Hepatic stellate cell (primary cell): ENCODE data around the gene AIP.
A peak's percentile ranks its signal among the peaks of the same experiment; 100 is the strongest.

Experiments
- DNase-seq: peaks from one replicate; pipeline ENCODE4 v3.0.0; 2011; ENCODE audit warnings: low spot score

The AIP gene

DNA sequence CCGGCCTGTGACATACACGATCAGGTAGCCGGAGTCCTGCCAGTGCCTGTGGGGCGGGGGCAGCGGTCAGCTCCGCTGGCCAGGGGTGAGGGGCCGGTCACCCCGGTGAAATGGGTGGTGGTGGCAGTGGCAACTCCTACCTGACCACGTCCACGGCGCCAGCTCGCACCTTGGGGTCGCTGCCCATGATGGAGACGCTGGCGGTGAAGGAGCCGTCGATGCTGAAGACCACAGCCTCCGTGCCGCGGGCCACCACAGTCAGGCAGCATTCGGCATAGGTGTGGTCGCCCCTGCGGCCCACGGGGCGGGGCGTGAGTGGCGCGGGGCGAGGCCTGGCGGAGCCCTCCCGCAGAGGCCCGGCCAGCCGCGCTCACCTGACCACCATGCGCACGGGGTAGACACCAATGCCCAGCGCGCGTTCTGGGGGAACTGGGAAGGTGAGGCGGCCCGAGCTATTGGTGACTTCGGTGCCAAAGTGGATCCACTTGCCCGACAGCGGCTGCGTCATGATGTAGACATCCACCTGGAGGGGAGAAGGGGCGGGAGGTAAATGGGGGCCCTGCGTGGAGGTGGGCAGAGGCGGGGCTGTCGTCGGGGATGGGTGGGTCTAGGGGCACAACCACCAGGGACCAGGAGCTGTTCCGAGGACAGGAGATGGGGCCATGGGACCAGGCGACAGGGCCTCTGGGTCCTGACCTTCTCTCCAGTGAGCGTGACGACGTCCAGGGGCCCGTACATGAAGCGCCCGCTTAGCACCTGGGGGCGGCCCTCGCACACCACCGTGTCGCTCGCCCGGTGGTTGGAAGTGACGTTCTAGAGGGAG, 10.9 kb downstream of the AIP start:
- DNase-seq: no peak

DNA sequence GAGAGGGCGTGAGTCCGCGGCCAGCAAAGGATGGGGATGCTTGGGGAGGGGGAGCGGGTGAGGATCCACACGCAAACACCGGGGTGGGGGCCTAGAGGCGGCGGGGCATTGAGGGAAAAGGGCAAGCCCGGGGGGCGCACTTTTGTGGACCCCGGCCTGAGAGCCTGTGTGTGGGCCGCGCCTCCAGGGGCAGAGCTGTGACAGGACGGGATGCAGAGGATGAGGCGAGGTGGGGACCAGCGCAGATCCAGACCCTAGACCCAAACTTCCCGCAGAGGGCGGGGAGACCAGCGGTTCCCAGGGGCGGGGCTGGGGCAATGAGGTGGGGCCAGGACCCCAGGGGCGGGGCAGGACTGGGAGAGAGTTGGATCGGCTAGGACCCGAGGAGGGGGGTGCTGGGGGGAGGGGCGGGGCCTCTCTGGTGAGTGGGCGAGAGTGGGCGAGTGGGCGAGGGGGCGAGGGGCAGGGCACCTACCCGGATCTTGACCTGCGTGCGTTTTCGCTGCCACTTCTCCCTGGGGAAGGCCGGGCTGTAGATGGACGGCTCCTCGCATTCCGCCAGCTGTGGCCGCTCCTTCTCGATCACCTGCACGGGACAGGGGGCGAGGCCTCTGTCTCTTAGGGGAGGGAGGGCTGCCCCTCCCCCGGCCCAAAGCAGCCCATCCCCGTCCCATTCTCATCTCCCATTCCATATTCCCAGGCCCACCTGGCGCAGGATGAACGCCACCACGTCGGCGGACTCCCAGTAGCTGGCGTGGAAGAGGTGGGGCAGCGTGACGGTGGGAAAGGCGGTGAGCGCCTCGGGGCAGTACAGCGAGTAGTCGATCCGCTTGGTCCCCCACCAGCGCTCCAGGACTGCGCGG, 11.8 kb downstream of the AIP start:
- no peak for DNase-seq

DNA sequence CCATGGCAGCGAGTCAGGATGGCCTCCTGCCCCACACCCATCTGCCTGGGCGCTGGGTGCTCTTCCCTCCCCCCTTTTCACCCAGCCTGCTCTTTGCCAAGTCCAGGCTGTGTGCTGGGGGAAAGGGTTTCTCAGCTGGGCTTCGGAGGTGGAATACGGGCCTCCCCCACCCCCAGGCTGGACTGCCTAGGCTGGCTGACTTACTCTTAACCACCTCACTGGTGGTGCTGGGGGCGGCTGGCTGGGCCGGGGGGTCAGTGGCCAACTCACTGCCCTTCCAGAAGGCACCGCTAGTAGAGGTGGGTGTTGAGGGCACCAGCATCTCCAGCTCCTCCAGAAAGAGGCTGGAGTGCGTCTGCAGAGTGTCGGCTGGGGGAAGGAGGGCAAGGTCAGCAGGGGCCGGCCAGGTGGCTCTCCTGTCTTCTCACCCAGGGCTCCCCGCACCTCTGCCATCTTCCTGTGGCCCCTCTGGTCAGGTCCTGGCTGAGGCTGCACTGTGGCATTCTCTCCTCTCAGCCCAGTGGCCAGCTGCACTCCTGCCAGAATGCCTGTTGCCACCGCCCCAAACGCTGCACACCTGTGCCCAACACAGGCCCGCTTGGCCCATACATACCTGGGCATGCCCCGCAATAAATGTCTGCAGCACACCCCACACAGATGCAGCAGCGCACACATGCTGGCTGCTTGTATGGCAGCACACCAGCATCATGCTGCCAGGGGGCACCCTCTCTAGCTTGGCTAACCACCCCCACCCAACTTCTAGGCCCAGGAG, 12.6 kb downstream of the AIP start:
- no peak for DNase-seq

DNA sequence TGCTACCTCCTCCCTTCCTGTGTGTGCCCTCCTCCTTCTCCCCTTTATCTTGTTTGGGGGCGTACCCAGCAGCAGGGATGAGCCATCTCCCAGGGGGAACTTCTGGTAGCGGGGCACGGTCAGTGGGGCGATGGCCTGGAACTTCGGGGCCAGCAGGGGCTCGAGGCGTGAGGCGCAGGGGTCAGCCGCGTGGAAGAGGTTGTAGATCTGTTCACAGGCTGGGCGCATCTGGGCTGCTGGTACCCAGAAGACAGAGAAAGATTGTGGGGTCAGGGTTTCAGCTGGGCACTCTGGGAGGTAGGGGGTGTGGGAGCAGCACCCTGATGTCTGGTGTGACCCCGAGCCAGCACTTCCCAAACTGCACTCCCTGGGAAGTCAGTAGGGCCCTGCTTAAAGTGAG, 13.3 kb downstream of the AIP start:
- no peak for DNase-seq

DNA sequence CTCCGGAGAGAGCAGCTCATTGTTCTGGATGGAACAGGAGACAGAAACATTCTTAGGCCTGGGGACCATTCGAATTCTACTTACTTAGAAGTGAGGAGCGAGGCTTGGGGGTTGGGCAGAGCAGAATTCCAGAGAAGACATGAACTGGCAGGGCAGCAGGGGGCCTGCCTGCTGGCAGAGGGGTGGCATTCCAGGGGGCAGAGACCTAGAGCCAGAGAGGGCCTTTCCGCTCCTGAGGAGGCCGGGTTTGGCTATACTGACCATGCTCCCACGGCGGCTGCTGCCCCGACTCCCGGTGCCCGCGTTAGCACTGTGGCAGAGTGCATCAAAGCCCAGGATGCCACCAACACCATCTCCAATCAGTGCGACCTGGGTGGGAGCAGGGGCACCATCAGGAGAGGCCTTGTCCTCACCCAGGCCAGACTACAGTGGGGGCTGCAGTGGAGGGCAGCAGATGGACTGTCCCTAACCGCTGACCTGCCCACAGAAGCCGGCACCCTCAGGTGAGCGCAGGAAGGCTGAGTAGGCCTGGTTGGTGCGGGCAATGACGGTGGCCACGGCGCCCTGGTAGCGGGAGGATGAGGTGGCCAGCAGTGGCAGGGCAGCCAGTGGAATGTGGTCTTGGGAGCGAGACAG, 14.9 kb downstream of the AIP start:
- DNase-seq: no peak

DNA sequence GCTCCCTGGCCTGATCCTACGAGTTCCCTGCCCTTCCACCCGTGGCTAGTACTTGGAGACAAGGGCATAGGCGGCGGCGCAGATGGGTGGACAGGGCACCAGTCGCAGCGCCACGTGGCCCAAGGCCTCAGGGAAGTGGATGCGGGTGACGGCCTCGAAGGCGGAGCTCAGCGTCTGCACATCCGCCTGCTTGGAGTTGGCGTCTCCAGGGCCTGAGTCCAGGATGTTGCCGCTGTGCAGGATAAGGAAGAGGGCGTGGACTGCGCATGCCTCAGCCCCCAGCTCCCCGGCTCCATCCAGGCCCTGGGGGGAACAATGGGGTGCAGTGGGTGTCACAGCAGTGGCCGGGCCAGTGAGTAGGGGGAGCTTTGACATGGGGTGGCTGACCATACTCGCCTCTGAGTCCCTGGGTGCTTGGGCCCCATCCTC, 15.7 kb downstream of the AIP start:
- no peak for DNase-seq

DNA sequence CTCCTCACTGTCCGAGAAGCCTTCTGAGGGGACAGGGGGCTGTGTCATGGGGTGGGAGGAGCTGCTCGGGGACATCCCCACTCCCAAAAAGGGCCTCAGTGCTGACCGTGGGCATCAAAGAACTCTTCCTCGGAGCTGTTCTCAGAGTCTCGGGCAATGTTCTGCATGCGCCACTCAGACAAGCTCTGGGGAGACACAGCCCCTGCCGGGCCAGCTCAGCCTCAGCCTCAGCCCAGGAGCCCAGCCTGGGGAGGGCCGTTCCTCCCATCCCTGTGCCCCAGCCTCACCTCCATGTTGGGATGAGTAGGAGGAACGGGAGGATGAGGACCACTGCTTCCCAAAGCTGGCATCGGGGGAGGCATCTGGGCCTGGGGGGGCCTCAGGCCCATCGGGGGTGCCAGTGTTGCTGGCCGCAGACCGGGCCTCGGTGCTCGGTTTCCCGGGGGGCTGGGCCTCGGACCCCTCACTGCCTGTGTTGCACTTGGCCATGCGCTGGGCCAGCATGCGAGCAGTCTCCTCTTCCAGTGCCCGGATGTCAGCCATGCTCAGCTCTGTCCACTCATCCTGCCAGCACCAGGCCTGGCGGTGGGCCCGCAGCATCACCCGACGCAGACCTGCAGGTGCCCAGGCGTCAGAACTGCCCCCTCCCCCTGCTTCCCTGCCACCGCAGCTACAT, 17.1 kb downstream of the AIP start:
- DNase-seq: no peak

DNA sequence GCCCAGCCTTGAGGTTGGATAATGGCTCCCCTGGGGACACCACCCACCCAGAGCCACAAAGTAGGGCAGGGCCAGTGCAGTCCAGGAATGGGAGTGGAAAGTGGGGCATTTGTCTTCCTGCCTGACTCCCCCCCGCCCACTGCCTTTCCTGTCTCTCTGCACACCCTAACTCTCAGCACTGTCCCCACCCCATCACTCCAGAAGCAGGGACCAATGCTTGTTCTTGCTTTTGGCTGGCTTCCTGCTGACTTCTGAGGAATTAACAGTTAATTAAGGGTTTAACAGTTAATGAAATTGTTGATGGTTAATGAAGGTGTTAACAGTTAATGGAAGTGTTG, 17.6 kb downstream of the AIP start:
- DNase-seq: no peak

DNA sequence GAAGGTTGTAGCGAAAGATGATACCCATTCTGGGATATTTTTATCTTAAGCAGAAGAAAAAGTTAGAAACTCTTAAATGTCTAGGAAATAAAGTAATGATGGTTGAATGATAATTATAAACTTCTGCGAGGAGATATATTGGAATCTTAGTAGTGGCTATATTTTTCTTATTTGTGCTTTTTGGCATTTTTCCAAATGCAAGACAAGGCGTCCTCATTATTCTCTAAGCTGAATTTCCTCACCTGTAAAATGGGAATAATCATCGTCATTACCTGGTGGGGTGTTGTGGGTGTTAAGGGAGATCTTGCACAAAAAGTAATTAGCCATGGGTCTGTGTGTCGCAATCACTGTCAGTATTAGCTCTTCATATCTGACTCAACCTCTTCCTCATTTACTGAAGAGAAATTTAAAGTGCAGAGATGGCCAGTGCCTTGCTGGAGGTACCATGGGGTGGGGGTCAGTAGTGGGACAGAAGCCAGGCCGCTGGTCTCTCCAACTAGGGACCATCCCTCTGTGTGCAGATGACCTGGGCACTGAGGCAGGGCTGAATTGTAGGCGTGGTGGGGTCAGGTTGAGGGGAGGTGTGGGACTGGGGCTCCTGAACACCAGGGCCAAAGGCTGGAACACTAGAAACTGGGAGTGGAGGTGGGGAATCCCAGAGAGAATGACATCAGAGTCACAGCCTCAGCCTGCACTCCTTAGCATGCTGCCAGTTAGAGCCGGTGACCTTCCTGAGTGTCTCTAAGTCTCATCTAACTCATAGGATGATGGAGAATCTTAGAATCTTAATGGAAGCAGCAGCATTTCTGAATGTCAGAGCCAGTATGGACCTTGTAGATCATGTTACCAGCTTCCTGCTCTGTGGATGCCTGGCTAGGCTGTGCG, 18.2 kb downstream of the AIP start:
- no peak for DNase-seq

DNA sequence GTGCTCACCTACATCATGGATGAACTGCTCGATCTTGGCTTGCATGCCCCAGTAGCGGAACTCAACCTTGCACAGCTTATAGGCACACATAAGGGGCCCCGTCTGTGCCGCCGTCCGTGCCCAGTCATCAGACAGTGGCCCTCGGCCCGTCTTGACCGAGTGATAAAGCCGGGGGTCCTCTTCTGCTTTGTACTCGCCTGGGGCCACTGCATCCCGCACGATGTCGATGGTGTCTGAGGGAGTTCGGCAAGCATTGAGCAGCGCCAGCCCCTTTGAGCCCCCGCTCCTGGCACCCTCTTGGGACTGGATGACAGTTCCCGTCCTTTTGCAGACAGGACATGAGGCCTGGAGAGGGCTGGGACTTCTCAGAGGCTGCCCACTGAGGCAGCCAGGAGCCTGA, 19.0 kb downstream of the AIP start:
- DNase-seq: no peak

DNA sequence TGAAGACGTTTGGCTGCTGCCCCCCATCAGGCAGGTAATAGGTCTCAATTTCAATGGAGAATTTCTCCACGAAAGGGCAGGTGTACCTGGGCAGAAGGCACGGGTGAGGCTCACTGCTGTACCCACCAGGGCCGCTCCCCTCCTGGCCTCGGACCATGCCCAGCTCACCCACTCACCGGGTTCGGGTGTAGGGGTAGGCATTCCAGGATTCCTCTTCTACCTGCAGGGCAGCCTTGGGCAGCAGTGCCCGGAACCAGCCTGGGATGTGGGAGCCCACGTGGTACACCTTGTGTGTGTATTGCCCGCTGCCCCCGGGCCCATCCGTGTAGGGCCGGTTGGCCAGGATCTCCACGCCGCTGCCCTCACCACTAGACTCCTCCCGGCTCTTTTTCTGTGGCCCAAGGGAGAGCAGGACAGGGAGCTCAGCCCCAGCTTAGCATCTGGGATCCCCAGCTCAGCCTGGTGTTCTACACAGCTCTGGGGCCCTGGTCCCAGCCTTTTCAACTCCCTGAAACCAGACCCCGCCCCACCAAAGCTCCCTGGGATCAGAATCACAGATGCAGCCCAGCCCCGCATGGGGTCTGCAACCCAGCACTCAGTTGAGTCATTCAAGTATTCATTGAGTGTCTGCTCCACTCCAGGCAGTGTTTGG, 19.6 kb downstream of the AIP start:
- no peak for DNase-seq

DNA sequence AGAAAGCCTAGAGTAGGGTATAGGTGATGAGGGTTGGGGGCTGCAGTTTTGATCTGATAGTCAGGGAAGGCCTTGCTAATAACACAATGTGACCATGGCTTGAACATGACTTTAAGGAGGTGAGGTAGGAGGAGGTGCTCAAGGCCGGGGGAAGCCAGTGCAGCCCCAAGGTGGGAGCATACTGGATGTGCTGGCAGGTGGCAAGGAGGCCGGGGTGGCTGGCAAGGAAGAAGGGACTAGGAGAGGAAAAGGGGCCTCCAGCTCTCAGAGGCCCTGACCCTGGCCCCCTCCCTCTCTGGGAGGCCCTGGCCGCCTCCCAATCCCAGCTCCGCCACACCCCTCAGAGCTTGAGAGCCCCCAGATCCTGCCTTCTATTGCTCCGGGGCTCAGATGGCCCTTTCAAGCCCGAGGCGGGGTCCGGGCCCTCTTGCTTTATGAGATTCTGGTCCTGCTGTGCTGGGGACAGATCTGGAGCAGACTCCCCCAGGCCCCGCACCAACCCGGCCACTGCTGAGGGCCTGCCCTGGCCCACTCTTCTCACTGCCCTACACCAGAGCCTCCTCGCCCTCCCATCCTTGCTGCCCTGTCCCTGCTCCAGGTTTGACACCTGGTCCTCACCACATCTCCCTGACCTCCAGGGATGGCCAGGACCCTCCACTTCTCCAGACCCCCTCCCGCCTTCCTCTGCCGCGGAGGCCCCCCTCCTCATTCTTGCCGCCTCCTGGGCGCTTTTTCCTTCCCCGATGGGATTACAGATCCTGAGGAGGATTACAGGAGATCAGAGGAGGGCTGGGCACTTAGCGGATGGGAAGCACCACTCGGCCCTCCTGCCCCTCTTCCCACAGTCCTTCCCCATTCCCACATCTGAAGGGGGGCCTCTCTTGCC, 20.5 kb downstream of the AIP start:
- no peak for DNase-seq

DNA sequence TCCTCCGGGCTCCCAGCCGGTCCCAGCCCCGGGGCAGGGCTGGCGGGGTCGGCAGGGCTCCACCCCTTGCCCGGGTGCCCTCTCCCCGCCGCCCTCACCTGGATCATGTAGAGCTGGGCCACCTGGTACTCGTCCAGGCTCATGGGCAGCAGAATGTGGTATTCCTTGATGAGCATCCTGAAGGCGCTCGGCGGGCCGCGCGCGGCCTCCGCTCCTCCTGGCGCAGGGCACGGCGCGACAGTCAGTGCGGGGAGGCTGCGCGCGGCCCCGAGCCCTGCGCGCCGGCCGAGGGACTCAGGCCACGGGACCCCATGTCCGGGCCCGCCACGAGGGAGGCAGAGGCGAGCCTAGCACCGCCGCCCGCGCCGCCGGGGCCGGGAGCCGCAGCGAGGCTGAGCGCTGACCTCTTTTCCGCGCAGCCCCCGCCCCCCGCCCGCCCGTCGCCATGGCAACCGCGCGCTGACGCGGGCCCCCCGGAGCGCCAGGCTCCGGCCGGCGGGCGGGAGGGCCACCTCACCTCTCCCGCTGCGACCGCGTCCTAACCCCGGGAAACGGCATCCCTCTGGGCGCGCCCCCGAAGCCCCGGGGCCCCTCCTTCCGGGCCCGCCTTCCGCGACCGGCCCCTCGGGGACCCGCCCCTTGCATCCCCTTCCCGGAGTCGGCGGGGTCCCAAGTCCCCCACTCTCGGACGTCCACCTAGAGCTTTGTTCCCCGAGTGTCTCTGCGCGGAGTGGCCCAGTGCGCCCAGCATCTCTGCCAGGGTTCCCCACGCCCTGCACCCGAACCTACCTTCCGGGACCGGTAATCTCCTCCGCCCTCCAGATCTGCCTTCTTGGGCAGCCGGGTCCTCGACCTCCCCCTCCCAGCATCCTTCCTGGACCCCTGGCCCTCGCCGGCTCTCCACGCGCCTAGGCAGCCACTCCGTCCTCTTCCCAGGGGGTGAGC, 21.5 kb downstream of the AIP start:
- peak; percentile 64 for DNase-seq

DNA sequence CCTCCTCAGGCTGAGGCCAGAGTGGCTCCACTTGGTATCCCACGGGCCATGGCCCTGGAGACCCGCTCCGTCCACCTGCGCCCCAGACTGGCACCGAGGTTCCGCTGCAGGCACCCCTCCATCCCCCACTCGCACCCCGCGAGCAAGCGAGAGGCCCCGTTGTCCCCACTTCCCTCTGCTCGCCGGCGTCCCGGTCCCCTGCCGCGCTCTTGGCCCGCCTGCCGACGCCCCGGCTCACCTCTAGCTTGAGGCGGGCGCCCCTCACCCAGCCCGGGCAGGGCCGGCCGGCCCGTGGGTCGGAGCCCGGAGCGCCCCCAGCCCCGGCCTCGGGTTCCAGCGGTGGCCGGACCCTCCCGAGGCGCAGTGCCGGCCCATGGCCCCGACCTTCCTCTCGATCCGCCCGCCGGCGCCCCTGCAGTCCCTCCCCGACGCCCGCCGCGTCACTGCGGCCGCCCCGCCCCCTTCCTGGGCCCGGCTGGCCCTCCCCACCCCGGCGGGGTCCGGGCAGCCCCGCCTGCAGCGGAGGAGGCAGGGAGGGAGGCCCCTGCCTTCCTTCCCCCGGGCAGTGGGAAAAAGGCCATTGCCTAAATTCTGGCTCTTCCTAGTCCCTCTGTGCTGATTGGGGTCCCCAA, 22.2 kb downstream of the AIP start, which contains the start of gene PITPNM1:
TSS of gene PITPNM1 (minus strand) at position 414 of the 632 bp plus-strand sequence. CDS start 1,183 bp downstream, outside the sequence.
- peak; percentile 72 for DNase-seq

DNA sequence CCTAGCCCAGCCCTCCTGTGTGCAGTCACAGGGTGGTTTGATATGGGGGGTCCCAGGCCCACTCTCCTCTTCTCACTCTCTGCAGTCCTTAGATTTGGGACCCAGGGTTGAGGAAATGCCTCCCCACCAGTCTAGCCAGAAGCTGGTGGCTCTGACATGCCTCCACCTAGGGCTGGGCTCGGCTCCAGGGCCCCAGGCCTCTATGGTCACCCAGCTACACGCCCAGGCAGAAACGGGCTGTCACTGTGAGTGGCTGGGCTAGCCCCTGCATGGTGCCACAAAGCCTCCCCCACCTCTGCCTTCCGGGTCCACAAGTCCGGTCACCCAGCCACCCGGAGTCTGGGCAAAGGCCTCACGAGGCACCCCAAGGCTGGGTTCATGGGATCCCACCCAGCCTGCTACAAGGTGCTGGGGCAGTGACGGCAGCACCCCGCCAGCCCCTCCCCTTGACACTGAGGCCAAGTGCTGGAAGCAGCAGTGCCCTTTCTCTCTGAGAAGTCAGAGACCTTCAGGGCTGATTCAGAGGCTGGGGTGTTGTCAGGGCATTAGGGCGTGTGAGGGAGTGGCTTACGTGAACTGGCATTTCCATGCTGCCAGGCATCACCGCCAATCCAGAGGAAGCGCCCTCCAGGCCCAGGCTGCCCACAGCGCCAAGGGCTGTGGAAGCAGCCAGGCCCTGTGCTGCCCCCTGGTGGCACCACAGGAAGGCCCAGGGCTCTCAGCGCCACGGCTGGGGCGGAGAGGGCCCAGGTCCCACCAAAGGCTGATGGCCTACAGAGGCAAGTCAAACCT, 23.0 kb downstream of the AIP start:
- peak; percentile 92 for DNase-seq

DNA sequence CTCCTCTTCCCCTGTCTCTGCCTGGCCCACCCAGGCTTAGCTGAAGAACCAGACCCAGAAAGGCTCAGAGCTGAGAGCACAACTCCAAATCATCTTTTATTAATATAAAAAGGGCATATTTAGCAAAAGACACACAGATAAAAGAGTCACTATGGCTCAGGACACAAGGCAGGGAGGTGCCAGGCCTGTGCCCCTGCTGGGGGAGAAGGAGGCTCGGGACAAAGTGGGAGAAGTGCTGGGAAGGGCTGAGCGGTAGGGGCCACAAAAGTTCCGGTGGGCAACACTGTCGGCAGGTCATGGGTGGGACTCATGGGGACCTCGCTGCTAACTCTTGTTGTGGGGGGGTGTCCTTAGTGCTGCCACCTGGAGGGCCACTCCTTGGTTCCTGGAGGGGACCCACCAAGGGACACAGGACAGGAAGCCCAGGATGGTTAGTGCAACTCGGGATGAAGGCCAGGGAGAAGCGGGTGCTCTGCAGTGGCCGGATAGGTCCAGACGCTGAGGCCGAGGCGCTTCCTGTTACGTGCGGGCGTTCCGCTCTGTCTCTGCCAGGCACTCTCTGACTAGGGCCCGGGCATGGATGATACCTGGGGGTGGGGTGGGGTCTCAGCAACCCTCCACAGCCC, 23.7 kb downstream of the AIP start:
- no peak for DNase-seq
